GM18511 (cell line): ENCODE results near the gene CSNK1A1.
"Not testable (repeated sequence)": the region's sequence is repeated elsewhere in the genome, so short reads cannot be mapped to it uniquely, and the experiment has no call there.

Source experiments
- ATAC-seq: cut with Tn5 transposase; IDR thresholded peaks from one replicate; pipeline ENCODE4 v1.9.1; 2021; ENCODE audit warnings: mild to moderate bottlenecking, moderate library complexity; ENCODE audit not compliant: unreplicated experiment

The CSNK1A1 gene

GRCh38 chr5:149493316-149493715 lies 57.9 kb downstream of the CSNK1A1 start:
- no peak for ATAC-seq

GRCh38 chr5:149492781-149493180 lies 58.5 kb downstream of the CSNK1A1 start:
- no peak for ATAC-seq

DNA sequence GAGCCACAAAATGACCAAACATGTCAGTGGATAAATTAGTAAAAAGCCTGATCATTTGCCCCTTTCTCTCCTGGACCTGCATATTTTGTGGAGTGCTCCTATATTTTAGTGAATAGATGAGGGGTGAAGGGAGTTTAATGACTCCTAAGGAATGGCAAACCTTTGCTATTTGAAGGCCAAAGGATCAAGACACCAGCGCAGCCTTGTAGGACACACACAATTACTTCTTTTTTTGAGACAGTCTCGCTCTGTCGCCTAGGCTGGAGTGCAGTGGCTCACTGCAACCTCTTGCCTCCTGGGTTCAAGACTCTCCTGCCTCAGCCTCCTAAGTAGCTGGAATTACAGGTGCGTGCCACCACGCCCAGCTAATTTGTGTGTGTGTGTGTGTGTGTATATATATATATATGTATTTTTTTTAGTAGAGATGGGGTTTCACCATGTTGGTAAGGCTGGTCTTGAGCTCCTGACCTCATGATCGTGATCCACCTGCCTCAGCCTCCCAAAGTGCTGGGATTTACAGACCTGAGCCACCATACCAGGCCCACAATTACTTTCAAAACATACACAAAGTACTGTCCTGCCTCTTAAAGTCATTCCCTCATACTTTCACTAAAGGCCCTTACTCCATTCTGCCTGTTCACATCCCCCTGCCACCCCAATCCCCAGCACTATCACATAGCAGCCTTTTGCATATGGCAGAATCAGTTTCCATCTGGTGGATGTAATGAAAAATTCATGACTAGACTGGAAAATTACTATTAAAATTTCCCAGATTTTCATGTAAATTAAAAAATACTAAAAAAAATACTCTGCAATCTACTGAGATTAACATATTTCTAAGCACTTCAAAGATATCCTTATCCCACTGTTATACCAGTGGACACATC lies 60.4 kb downstream of the CSNK1A1 start:
- ATAC-seq, result no peak

DNA sequence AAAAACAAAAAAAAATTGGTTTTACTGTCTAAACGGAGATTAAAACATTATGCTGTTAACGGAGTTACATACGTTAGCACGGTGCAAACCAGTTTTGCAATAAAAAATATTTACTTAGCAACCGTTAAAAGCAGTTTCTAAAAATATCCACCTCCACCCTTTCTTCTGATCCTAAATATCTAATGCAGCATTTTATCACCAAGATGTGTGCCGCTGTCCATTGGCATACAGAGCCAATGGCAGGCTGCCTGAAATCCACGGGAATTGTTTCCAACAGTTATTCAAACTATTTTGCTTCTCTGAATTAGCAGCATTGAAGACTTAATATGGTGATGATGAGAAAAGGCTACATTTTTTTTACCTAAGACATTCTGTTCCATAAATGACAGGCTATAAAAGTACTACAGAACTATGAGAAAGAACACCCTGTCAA lies 61.6 kb downstream of the CSNK1A1 start:
- ATAC-seq, result no peak

- no peak for ATAC-seq
Measured at GRCh38 chr5:149488645-149489306, 62.5 kb downstream of the CSNK1A1 start.

DNA sequence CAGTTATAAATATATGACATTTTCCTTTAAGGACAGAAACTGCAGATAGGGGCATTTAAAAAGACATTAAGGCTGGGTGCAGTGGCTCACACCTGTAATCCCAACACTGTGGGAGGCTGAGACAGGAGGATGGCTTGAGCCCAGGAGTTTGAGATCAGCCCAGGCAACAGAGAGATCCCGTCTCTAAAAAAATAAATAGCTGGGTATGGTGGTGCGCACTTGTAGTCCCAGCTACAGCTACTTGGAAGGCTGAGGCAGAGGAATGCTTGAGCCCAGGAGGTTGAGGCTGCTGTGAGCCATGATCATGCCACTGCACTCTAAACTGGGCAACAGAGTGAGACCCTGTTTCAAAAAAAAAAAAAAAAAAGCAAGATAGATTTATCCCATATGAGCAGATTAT lies 63.6 kb downstream of the CSNK1A1 start:
- ATAC-seq, result no peak

GRCh38 chr5:149486726-149487635 lies 64.3 kb downstream of the CSNK1A1 start:
- no peak for ATAC-seq

DNA sequence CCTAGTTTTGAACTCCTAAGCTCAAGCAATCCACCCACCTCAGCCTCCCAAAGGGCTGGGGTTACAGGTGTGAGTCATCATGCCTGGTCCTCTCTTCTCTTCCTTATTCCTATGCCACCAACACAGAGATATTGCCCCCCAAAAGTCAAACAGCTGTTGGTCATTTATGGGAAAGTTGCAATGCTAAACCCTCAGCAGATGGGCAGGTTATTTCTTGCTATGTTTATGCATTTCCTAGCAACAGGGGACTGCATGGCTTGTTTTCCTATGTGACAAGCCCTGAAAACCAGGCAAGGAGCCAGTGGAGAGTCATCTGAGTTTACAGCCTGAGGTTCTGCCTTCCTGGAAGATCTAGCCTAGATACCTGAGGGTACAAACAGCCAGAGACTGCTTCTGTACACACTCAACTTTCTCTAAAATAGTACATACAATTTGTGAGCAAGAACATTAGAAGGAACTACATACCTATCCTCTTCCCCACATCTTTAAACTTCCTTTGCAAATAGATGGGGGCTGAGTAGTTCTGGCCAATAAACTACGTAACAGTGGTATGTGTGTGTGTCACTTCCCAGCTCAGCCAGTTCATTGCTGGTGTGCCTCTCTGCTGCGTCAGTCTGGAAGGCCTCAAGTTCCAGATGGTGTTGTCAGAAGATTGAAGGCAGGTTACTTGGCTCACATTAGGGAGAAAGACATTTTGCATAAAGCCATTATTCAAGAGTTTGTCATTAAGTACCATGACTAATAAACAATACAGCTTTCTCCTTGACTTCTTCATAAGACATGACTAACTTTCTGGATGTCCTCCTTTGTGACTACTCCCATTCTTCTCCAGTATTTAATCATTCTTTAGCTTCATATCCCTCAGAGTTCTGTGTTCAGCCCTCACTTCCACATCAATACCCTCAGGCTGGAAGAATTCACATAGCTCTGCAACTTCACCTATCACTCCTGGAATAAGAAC lies 65.3 kb downstream of the CSNK1A1 start:
- ATAC-seq, result no peak

DNA sequence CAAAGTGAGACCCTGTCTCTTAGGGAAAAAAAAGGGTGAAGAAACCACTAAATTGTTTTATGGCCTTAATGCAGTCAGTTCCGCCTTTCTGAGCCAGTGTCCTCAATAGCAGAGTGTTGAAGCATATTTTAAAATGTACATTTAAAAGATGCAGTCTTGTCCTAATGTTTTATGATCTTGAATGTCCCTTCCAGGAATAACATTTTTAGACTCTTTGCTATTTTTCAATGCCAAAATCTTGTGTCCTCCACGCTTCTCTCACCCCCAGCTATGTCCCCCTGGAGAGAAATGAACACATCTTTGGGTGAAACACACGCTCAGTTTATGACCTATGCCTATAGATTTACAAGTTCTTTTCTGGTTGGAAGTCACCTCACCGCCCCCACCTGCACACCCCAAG lies 69.8 kb downstream of the CSNK1A1 start:
- no peak for ATAC-seq

DNA sequence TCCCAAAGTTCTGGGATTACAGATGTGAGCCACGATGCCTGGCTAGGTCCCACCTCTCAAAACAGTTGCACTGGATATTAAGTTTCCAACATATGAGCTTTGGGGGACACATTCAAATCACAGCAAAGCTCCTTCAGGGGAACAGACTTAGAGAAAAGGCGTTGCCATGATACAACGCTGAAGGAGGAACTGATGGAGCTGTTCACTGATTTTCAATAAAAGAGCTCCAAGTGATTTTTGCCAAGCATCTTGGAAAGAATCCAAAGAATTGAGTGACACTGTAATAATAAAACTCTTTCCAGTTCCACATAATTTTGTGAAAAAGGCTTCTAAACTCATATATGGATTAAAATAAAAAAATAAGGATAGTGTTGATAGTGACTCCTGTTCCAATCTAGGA lies 72.5 kb downstream of the CSNK1A1 start:
- ATAC-seq, result no peak

GRCh38 chr5:149475777-149476176 lies 75.5 kb downstream of the CSNK1A1 start:
- no peak for ATAC-seq

DNA sequence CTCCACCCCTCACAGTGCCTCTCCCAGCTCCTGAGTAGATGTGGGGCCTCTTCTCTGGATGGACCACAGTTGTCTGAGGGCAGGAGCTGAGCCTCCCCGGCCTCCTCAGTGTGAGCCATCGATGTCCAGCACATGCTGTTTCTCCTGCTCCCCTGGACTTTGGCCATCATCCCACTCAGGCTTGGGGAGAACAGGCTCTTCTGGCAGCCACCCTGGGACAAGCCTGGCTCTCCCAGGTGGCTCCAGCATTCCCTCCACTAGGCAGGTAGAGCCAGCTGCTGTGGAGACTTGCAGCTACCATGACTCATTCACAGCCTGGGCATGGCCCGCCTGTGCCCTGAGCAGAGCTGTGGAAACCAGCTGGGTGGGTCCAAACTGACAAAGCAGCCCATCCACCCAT lies 77.0 kb downstream of the CSNK1A1 start:
- ATAC-seq, result no peak

DNA sequence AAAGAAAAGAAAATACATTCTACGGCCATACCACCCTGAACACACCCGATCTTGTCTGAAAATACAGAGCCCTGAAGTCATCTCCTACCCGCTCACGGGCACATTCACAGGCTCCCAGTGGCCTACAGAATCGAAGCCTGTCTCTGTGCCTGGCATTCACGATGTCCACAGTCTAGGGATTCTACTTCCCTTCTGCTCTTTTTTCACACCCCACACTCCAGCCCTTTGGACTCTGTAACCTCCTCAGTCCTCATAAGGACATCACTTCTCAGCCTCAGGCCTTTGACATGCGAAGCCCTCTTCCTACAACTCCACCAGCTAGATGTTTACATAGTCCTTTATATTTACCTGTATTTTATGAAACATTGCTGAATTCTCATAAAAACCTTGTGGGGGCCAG lies 77.8 kb downstream of the CSNK1A1 start:
- no peak for ATAC-seq

- no peak for ATAC-seq
Measured at GRCh38 chr5:149472399-149472798, 78.8 kb downstream of the CSNK1A1 start.

GRCh38 chr5:149471406-149472183 lies 79.6 kb downstream of the CSNK1A1 start:
- no peak for ATAC-seq

DNA sequence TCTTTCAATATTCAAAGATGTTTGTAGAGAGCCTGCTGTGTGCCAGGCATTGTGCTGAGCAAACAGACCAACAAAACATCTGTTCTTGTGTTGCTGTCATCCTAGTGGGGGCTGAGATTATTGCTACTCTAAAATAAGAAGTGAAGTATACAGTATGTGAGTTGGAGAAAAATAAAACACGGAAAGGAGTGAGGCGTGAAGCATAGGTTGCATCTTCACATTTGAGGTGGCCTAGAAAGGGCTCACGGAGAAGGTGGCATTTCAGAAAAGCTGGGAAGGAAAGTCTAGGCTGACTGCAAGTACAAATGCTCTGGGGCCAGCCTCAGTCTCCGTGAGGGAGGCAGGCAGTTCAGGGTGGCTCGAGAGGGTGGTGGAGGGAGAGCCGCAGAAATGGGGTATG lies 80.3 kb downstream of the CSNK1A1 start:
- no peak for ATAC-seq

DNA sequence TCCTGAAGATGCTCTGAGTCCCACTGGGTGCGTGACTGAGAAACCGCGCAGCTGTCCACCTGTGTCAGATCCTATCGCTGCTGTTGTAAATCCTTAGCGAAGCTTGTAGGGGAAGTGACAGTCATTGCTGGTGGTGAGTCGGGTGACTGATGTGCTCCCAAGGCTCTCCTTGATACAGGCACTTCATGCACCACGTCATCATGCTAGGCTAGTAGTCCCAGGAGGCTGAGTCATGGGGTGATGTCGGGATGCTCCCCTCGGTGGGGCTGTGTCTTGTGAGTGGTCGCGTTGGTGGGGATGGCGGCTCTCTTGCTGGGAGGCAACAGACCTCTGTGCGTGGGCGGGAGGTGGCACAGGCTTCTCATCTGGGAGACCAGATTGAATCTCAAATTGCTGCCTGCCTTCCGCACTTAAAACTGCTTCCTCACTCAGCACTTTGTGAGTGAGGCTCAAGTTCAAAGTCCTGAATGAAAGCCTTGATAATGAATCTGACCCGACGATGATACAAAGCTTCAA lies 84.7 kb downstream of the CSNK1A1 start:
- ATAC-seq, result no peak

DNA sequence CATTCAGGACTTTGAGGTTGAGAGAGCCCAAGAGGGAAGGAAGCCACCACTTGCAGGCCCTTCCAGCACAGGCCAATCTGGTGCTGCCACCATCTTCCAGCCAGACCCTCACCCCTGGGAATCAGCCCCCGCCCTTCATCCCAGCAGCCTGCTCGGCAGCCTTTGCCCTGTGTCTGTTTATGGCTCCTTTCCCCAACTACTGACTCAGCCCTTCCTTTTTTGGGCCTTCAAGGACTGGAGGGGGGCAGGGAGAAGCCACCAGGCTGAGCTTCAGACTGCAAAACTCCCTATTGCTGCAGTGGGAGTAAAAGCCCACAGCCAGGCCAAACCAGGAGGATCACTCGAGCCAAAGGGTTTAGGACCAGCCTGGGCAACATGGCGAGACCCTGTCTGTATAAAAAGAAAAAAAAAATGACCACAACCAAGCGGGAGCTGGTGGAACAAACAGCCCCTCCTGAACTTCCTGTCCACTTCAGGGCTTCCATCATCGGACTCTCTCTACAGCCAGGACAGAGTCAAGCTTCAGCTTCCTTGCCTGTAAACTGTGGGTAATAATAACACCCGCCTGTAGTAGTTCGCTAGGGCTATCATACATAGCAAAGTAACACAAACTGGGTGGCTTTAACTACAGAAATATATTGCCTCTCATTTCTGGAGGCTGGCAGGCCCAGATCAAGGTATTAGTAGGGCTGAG lies 86.3 kb downstream of the CSNK1A1 start:
- ATAC-seq, result no peak

DNA sequence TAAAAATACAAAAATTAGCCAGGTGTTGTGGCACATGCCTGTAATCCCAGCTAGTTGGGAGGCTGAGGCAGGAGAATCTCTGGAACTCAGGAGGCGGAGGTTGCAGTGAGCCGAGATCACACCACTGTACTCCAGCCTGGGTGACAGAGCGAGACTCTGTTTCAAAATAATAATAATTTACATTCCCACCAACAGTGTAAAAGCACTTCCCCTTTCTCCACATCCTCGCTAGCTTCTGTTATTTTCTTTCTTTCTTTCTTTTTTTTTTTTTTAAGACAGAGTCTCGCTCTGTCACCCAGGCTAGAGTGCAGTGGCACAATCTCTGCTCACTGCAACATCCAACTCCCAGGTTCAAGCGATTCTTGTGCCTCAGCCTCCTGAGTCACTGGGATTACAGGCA lies 89.3 kb downstream of the CSNK1A1 start:
- ATAC-seq, result not testable (repeated sequence)
